Neural cell (in vitro differentiated cells): ENCODE results near the gene ALK. TPM values are rescaled to one million over a fixed set of nuclear protein-coding genes. Genes with fewer than 3 reads are reported as not detected.

Experiments used
- H2AFZ ChIP-seq: fragments of 200-600, 300-800 bp; sonication (generic), shearing (Covaris generic); 2 replicates; pipeline ENCODE4 v1.6.0; 2014; ENCODE audit warnings: low read depth, mild to moderate bottlenecking, antibody characterized with exemption, low read length, moderate library complexity
- H3F3A ChIP-seq: fragments of 200-600 bp; shearing (Covaris generic); 2 replicates; pipeline ENCODE4 v1.6.1; 2016; ENCODE audit warnings: mild to moderate bottlenecking, moderate library complexity, mixed read lengths, antibody characterized with exemption, low read length; ENCODE audit not compliant: insufficient read depth, poor library complexity, severe bottlenecking
- H3K27ac ChIP-seq: fragments of 200-600, 300-800 bp; sonication (generic), shearing (Covaris generic); 2 replicates; pipeline ENCODE4 v1.5.1; 2014; ENCODE audit warnings: mild to moderate bottlenecking, low read length, moderate library complexity
- H3K27me3 ChIP-seq: fragments of 300-800, 200-600 bp; sonication (generic), shearing (Covaris generic); 2 replicates; pipeline ENCODE4 v1.6.0; 2014; ENCODE audit warnings: mild to moderate bottlenecking, low read depth, low read length, moderate library complexity; ENCODE audit not compliant: insufficient read depth
- H3K36me3 ChIP-seq: fragments of 300-800, 200-600 bp; sonication (generic), shearing (Covaris generic); 2 replicates; pipeline ENCODE4 v1.5.1; 2014; ENCODE audit warnings: mild to moderate bottlenecking, antibody characterized with exemption, low read length, moderate library complexity; ENCODE audit not compliant: insufficient read depth
- H3K4me2 ChIP-seq: fragments of 300-800, 200-600 bp; sonication (generic), shearing (Covaris generic); 2 replicates; pipeline ENCODE4 v1.6.0; 2014; ENCODE audit warnings: mild to moderate bottlenecking, low read length
- H3K4me3 ChIP-seq: fragments of 300-800, 200-600 bp; sonication (generic), shearing (Covaris generic); 2 replicates; pipeline ENCODE4 v1.5.1; 2014; ENCODE audit warnings: mild to moderate bottlenecking, low read length, moderate library complexity
- H3K79me2 ChIP-seq: fragments of 200-600 bp; shearing (Covaris generic); replicated peaks from 2 replicates; pipeline ENCODE4 v1.6.0; 2014; ENCODE audit warnings: mild to moderate bottlenecking, low read length, moderate library complexity; ENCODE audit not compliant: insufficient read depth
- H3K9ac ChIP-seq: fragments of 300-800, 200-600 bp; sonication (generic), shearing (Covaris generic); 2 replicates; pipeline ENCODE4 v1.6.1; 2016; ENCODE audit warnings: mild to moderate bottlenecking, low read length, mixed read lengths
- H3K9me2 ChIP-seq: fragments of 200-600 bp; shearing (Covaris generic); 2 replicates; pipeline ENCODE4 v1.6.1; 2016; ENCODE audit warnings: mild to moderate bottlenecking, low read length, mixed read lengths; ENCODE audit not compliant: insufficient read depth
- H3K9me3 ChIP-seq: fragments of 200-600, 300-800 bp; sonication (generic), shearing (Covaris generic); 2 replicates; pipeline ENCODE4 v1.6.1; 2016; ENCODE audit warnings: mild to moderate bottlenecking, mixed run types, low read length, moderate library complexity, mixed read lengths
- H4K20me1 ChIP-seq: fragments of 200-600 bp; shearing (Covaris generic); 2 replicates; pipeline ENCODE4 v1.6.1; 2016; ENCODE audit warnings: mild to moderate bottlenecking, mixed run types; ENCODE audit not compliant: insufficient read depth
- EP300 ChIP-seq: fragments of 450-650 bp; conservative IDR thresholded peaks from 2 replicates; pipeline ENCODE4 v1.6.1; 2014; ENCODE audit warnings: antibody characterized with exemption, mild to moderate bottlenecking, moderate library complexity; ENCODE audit not compliant: poor library complexity, severe bottlenecking
- EZH2 ChIP-seq: fragments of 200-600, 300-800 bp; shearing (Covaris generic), sonication (generic); IDR thresholded peaks from 2 replicates; pipeline ENCODE4 v1.6.1; 2014; ENCODE audit warnings: antibody characterized with exemption, low read length, borderline replicate concordance, mild to moderate bottlenecking; ENCODE audit not compliant: insufficient read depth, poor library complexity, severe bottlenecking
- MXI1 ChIP-seq: fragments of 450-650 bp; conservative IDR thresholded peaks from 2 replicates; pipeline ENCODE4 v1.6.1; 2014; ENCODE audit warnings: antibody characterized with exemption, mild to moderate bottlenecking; ENCODE audit not compliant: poor library complexity, severe bottlenecking
- POLR2AphosphoS5 ChIP-seq: IDR thresholded peaks from 2 replicates; pipeline ENCODE4 v1.6.1; 2012
- RAD21 ChIP-seq: fragments of 450-650 bp; conservative IDR thresholded peaks from 2 replicates; pipeline ENCODE4 v1.6.1; 2014; ENCODE audit warnings: antibody characterized with exemption, mild to moderate bottlenecking, moderate library complexity
- SMC3 ChIP-seq: fragments of 450-650 bp; conservative IDR thresholded peaks from 2 replicates; pipeline ENCODE4 v1.6.1; 2014; ENCODE audit warnings: antibody characterized with exemption, mild to moderate bottlenecking, moderate library complexity; ENCODE audit not compliant: poor library complexity
- TAF1 ChIP-seq: IDR thresholded peaks from 2 replicates; pipeline ENCODE4 v1.6.1; 2012; ENCODE audit warnings: low read depth
- polyA plus RNA-seq: library from polyadenylated mRNA; depleted of rRNA; stranded (reverse); fragments of >200 nt; gene quantifications from 2 replicates; pipeline ENCODE4 v1.2.3, GENCODE V29; 2014
- TF ChIP-seq, protein P1 (sequence below): fragments of 450-650 bp; IDR thresholded peaks from 2 replicates; pipeline ENCODE4 v1.5.1; 2014; ENCODE audit warnings: antibody characterized with exemption, mild to moderate bottlenecking, moderate library complexity; ENCODE audit not compliant: poor library complexity, severe bottlenecking
- TF ChIP-seq, protein P2 (sequence below): IDR thresholded peaks from 2 replicates; pipeline ENCODE4 v1.6.1; 2012; ENCODE audit warnings: borderline replicate concordance

ALK gene
- polyA plus RNA-seq, 1 donor from 2014 or later: 7.1 TPM

DNA sequence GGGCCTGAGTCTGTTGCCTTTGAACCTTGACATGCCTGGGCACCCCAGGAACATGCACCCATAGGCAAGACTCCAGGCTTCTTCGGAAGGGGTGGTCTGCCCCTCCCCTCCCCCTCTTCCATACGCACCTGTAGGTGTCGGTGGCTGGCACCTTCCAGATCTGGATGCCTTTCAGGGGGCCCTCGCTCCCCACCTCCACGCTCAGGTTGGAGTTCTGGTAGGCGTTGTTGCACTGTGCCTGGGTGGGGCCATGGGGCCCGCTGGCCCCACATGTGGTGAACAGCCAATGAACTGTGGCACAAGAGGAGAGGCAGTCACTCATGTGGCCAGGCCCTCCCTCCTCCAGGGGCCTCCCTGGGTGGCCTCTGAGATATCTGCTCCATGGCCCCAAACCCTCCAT, 670.4 kb downstream of the ALK start:
- TF ChIP-seq TAF1 (no peak), SMC3 (no peak), POLR2AphosphoS5 (no peak), RAD21 (no peak), EZH2 (no peak), EP300 (no peak)
- TF ChIP-seq, protein P1, sequence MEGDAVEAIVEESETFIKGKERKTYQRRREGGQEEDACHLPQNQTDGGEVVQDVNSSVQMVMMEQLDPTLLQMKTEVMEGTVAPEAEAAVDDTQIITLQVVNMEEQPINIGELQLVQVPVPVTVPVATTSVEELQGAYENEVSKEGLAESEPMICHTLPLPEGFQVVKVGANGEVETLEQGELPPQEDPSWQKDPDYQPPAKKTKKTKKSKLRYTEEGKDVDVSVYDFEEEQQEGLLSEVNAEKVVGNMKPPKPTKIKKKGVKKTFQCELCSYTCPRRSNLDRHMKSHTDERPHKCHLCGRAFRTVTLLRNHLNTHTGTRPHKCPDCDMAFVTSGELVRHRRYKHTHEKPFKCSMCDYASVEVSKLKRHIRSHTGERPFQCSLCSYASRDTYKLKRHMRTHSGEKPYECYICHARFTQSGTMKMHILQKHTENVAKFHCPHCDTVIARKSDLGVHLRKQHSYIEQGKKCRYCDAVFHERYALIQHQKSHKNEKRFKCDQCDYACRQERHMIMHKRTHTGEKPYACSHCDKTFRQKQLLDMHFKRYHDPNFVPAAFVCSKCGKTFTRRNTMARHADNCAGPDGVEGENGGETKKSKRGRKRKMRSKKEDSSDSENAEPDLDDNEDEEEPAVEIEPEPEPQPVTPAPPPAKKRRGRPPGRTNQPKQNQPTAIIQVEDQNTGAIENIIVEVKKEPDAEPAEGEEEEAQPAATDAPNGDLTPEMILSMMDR: no peak
- TF ChIP-seq, protein P2, sequence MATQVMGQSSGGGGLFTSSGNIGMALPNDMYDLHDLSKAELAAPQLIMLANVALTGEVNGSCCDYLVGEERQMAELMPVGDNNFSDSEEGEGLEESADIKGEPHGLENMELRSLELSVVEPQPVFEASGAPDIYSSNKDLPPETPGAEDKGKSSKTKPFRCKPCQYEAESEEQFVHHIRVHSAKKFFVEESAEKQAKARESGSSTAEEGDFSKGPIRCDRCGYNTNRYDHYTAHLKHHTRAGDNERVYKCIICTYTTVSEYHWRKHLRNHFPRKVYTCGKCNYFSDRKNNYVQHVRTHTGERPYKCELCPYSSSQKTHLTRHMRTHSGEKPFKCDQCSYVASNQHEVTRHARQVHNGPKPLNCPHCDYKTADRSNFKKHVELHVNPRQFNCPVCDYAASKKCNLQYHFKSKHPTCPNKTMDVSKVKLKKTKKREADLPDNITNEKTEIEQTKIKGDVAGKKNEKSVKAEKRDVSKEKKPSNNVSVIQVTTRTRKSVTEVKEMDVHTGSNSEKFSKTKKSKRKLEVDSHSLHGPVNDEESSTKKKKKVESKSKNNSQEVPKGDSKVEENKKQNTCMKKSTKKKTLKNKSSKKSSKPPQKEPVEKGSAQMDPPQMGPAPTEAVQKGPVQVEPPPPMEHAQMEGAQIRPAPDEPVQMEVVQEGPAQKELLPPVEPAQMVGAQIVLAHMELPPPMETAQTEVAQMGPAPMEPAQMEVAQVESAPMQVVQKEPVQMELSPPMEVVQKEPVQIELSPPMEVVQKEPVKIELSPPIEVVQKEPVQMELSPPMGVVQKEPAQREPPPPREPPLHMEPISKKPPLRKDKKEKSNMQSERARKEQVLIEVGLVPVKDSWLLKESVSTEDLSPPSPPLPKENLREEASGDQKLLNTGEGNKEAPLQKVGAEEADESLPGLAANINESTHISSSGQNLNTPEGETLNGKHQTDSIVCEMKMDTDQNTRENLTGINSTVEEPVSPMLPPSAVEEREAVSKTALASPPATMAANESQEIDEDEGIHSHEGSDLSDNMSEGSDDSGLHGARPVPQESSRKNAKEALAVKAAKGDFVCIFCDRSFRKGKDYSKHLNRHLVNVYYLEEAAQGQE: no peak
- no peak overlapping the region for H3K9ac ChIP-seq
- H2AFZ ChIP-seq: no peak overlapping the region
- H3K9me3 ChIP-seq: no peaks in the 10 kb centered on the region
- no peaks in the 10 kb centered on the region for H3K79me2 ChIP-seq
- no peaks in the 10 kb centered on the region for H3F3A ChIP-seq
- no peak overlapping the region for H3K27ac ChIP-seq
- no peaks in the 10 kb centered on the region for H4K20me1 ChIP-seq
- no peak overlapping the region for H3K4me3 ChIP-seq
- H3K27me3 ChIP-seq: no peaks in the 10 kb centered on the region
- H3K9me2 ChIP-seq: no peaks in the 10 kb centered on the region
- H3K36me3 ChIP-seq: no peaks in the 10 kb centered on the region
- no peak overlapping the region for H3K4me2 ChIP-seq

GRCh38 chr2:29249666-29250253, 671.6 kb downstream of the ALK start:
- H3K4me3 ChIP-seq: no peak overlapping the region
- no peak overlapping the region for H3K4me2 ChIP-seq
- H3K79me2 ChIP-seq: no peaks in the 10 kb centered on the region
- H2AFZ ChIP-seq: no peak overlapping the region
- no peaks in the 10 kb centered on the region for H3F3A ChIP-seq
- no peaks in the 10 kb centered on the region for H4K20me1 ChIP-seq
- H3K9me3 ChIP-seq: no peaks in the 10 kb centered on the region
- TF ChIP-seq POLR2AphosphoS5 (no peak), MXI1 (no peak), EP300 (no peak)
- no peak overlapping the region for H3K9ac ChIP-seq
- H3K27ac ChIP-seq: no peak overlapping the region
- no peaks in the 10 kb centered on the region for H3K27me3 ChIP-seq
- no peaks in the 10 kb centered on the region for H3K36me3 ChIP-seq
- no peaks in the 10 kb centered on the region for H3K9me2 ChIP-seq
